GDM1 (cell line): Measurements from ENCODE around the gene TEAD2.

Experiments used
- DNase-seq: peaks from one replicate; lab custom pipeline; 2025; lab: John Stamatoyannopoulos, UW

Gene TEAD2

DNA sequence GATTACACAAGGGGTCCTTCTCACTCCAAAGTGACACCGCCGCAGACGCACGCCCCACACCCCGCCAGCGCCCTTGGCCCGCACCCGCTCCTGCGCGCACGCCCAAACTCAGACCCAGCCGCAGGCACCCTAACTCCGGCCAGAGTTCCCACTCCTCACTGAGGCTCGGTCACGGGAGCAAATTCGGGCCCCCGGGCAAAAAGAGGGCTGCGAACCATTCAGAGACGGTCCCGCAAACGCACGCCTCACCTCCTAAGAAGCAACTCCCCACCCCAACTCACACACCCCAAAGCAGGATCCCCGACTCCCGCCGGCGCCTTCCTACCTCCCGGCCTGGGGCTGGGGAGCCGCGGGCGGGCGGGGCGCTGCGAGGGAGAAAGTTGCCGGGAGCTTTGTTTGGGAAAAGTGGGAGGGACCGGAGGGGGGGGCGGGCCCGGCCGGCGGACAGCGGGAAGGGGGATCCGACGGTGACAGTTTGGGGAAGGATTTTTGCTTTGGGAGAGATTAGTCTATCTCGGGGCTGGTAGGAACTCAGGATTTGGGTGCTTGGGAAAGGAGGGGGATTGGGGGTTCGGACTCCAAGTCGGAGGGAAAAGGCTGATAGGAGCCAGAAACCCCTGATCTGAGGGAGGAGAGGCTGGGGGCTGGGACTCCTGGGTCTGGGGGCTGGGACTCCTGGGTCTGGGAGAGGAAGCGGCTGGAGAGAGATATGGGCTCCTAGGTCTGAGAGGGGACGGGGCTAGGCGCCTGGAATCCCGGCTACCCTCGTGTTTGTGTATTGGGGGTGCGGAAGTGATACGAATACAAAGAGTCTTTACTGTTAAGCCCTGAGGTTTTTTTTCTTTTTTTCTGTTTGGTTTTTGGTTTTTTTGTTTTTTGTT is at the start of gene TEAD2:
Gene TEAD2 (minus strand): TSS at position 369 of the 881 bp plus-strand sequence. CDS start 2,341 bp downstream, outside the sequence.
- DNase-seq, result no peak

DNA sequence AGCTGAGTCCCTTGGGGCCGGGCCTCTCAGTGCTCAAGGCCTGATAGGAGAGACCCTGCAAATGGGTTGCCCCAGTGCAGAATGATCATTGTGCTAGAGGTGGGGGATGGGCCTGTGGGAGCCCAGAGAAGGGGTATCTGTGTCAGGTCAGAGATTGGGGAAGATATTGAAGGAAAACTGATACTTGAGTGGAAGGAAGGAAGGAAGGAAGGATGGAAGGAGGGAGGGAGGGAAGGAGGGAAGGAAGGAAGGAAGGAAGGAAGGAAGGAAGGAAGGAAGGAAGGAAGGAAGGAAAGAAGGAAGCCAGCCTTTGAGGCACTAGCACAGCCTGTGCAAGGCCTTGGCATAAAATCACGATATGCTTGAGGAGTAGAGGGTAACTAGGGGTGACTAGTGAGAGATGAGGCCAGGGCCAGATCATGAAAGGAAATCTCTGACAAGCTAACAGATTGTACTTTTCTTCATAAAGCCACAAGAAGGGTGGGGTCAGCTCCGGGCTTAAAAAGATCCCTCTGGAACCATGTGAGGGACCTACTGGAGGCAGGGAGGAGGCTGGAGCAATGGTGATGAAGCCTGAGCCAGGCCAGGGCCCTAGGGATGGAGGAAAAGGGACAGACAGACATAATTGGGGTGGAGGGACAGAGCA is 49.6 kb upstream of the TEAD2 start:
- no peak for DNase-seq

DNA sequence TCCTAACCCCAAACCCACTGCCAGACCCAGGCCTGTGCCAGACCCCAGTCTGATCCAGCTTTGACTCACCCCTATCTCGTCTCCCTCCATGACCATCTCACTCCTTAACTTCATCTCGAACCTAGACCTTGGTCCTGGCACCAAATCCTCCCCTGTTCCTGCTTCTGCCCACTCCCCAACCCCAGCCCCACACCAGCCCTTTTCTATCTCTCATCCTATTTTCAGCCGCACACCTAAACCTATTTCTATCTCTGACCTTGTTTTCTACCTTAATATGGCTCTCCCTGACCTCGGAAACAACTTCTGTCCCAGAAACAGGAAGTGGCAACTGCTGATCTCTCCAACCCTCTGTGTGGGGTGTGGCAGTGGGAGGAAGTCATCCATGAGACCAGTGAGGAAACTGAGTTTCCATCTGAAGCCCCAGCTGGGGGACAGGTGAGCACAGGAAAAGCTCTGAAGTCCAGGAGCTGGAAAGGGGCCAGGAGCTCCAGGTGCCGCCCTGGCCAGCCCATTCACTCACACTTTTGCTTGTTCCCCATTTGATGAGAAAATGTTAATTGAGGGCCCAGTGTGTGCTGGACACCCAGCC is 47.3 kb upstream of the TEAD2 start:
- peak; percentile 15 for DNase-seq

DNA sequence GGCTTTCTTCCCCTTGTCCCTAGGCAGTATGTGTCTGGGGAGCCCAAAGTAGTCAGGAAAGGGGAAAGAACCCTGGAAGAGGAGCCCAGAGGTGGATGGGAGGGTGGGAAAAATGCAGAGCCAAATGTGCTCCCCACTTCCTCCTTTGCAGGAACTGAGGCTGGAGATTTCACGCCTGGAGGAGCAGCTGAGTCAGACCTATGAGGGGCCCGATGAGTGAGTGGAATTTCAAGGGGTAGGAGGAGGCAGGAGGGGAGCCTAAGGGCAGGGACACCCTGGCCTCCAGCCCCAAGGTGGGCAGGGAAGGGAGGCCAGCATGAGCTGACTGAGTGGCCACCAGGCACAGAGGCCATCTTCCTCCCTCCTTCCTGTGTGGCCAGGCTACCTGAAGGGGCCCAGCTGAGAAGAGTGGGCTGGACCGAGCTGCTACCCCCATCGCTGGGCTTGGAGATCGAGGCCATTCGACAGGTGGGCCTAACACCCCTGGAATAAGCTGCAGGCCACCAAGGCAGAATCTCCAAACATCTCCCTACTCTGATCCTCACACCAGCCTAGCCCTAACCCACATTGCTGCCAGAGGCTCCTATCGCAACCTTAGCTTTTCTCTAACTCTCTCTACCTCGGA is 46.7 kb upstream of the TEAD2 start:
- no peak for DNase-seq

DNA sequence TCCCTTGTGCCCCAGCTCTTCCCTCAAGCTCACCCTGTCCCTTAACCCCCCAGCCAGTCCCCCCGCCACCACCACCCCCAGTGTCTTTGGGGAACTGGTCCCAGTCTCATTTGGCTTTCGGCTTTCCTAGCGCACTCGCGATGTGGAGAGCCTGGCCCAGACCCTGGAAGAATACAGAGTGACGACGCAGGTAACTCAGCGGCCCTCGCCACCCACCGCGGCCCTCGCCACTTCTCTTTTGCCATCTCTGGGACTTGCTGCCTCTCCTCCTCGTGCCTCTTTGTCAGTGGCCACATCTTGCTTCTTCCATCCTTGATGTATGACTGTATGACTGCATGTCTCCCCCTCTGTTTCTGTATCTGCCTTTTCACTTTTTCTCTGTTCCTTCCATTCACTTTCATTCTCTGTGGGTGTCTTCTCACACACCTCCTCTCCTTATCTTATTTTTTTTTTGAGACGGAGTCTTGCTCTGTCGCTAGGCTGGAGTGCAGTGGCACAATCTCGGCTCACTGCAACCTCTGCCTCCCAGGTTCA is 45.3 kb upstream of the TEAD2 start:
- no peak for DNase-seq

DNA sequence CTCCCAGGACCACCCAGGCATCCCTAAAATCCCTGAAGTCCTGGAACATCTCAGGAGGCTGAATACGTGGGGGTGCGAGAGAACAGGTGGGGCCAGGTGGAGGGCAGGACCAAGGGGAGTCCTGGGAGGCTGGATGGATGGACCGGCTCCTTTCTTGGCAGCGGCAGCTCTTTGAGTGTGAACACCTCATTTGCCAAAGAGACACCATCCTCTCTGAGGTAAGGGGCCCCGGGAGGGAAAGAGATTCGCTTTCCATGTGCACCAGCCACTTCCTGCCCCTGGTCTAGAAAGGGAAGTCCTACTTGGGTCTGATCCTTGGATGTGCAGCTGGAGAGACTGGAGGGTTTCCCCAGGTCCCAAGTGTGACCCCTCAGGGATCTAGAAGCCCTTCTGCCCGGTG is 44.9 kb upstream of the TEAD2 start:
- no peak for DNase-seq

DNA sequence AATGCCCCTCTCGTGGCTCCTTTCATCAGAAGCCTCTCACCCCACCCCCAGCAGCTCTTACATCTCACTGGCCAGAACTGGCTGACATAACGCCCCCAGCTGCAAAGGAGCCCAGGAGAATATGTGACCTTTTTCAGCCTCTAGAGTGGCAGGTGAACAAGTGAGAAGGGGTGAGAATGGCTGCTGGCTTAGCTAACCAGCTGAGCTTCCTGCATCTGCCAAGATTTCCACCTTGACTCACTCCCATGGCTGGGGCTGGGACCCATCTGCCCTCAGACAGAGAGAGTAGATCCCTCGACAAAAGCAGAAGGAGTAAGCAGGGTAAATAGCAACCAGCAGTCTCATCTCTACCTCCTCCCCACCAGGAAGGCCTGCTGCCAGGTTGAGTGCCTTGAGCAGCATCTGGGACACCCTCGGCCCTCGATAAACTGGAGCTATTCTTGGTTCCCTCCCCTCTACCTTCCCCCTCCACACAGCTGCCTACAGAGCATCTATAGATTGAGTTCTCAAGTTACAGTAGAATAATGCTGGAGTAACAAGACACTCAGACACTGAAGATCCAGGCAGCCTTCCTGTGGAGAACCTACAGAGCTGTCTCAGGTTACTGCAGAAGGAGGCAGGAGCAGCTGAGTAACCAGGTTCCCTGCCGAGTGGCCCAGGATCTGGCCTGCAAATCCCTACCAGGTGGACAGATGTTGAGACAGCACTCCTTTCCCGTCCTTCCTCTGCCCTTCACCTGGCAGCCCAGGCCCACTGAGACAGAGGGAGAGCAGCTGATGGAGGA is 41.4 kb upstream of the TEAD2 start:
- no peak for DNase-seq

DNA sequence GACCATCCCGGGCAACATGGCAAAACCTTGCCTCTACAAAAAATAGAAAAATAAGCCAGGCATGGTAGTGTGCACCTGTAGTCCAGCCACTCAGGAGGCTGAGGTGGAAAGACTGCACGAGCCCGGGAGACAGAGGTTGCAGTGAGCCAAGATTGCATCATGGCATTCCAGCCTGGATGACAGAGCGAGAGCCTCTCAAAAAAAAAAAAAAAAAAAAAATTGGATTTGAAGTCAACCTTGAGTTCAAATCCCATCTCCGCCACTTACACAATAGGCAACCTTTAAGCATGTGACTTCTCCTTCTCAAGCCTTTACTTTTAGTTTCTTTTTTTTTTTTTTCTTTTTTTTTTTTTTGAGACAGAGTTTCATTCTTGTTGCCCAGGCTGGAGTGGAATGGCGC is 37.8 kb upstream of the TEAD2 start:
- no peak for DNase-seq

DNA sequence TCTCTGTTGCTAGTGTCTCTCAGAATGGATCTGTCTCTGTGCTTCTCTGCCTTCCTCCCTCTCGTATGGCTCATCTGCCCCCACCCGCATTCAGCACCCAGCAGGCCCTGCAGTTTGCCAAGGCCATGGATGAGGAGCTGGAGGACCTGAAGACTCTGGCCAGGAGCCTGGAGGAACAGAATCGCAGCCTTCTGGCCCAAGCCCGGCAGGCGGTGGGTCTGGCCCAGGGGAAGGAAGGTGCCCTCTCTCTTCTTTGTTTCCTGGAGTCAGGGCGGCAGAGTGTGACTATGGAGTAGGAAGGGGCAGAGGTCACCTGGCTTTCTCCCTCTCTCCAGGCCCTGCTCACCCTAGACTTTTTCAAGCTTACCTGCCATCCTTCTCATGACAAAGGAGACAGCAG is 36.7 kb upstream of the TEAD2 start:
- no peak for DNase-seq

DNA sequence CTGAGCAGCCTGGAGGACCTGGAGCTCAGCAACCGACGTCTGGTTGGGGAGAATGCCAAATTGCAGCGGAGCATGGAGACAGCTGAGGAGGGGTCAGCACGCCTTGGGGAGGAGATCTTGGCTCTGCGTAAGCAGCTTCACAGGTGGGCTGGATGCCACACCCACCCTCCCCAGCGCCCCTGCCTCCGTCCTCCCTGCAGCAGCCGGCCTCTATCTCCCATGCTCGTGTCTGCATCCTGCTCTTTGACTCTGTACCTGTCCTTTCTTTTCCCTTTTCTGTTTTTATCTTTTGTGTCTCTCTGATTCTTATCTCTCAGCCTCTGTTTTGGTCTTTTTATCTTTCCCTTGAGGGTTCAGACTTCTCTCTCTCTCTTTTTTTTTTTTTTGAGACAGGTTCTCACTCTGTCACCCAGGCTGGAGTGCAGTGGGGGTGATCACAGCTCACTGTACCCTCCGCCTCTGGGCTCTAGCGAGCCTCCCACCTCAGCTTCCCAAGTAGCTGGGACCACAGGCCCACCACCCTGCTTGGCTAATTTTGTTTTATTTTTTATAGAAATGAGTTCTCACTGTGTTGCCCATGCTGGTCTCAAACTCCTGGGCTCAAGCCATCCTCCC is 35.9 kb upstream of the TEAD2 start:
- no peak for DNase-seq

DNA sequence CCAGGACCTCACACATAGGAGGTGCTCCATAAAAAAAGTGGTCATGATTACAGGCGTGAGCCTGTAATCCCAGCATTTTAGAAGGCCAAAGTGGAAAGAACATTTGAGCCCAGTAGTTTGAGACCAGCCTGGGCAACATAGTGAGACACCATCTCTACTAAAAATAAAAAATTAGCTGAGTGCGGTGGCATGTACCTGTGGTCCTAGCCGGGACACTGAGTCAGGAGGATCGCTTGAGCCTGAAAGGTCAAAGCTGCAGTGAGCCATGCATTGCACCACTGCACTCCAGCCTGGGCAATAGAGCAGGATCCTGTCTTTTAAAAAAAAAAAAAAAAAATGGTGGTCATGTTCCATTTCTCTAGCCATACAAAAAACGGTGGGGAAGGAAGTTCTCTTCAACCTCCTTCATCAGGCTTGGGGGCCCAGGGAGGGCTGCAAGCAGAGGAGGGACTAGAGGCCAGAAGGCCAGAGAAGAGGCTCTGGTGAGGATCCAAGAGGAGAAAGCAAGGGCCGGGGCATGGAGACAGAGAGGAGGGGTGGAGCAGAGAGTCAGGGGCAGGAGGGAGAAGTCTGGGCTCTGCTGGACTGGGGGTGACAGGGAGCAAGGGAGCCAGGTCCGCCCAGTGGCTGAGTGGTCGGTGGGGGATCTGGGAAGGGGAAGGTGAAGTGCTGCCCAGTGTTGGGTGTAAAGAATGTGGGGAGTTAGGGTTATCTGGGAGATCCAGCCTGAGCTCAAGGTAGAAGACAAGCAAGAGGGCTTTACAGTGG is 34.7 kb upstream of the TEAD2 start:
- DNase-seq, result no peak

DNA sequence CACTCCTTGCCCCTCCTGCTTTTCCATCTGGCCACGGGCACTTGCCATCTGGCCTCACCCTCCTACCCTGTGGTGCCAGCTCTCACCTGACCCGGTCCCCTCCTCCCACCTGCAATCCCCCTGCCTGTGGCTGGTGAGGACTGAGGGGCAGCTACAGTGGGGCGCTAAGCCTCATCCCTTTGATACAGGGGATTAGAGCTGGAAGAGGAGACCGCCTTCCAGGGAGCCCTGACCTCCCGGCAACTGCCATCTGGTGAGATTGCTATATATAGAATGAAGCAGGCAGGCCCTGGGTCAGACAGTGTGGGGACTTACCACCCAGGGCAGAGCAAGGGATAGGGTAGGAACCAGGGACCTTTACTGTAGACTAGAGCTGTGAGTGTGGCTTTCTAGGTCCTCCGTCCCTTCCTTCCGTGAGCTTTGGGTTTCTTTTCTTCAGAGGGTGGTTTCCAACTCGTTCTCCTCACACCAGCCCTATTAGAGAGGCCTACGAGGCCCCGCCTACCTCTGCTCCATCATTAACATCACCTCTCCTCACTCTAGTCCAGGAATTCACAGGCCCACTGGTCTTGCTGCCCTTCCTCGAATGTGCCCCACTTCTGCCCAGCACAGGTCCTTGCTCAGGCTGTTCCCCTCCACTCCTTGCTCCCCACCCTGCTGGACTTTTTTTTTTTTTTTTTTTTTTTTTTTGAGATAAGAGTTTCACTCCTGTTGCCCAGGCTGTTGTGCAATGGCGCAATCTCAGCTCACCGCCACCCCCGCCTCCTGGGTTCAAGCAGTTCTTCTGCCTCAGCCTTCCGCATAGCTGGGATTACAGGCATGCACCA is 33.6 kb upstream of the TEAD2 start:
- no peak for DNase-seq

DNA sequence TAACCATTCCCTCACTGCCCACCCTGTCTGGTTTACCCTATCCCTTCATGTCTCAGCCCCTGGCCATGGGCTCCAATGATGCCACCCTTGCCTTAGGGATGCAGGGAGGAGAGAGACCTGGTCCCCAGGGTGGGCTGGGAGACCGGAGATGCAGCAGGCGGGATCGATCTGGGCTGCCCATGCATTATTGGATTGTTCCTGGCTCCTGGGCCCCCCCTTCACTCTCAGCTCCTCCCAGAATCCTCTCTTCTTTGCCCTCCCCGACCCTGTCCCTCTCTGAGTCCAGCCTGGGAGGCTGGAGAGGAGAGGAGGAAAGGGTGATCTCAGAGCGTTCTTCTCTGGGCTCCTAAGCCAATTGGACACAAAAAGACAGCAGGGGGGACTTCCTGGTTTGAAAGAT is 31.7 kb upstream of the TEAD2 start:
- no peak for DNase-seq

DNA sequence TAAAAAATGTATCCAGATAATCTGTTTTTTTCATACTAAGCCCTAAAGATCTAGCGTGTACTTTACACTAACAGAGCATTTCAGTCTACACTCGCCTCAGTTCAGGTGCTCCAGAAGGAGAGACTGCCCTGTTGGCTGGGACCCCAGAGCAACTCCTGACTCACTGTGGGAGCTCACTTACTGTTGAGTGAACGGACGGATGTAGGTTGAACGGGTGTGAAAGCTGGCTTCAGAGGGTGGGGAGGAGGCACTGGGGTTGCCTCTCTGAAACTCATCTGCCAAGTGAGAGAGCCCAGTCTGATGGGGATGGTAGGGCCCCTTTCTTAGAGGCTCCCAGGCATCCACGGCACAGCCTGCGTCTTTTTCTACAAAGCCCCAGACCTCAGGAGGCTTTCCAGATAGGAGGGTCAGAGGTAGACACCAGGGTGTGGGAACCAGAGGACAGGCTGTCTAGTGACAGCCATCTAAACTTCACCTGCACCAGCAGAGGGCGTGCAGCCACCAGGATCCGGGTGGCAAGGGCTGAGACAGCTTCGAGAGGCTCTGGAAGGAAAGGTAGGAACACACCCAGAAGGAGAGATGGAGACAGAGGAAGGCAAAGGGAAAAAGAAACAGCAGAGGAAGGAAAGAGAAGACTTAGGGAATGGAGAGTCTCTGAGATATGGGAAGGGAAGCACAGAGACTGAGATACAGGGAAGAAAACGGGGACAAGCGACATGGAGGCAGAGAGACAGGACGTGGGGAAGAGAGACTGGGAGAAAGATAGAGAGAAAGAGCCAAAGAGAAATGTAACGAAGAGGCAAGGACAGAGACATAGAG is 29.6 kb upstream of the TEAD2 start:
- peak; percentile 73 for DNase-seq

DNA sequence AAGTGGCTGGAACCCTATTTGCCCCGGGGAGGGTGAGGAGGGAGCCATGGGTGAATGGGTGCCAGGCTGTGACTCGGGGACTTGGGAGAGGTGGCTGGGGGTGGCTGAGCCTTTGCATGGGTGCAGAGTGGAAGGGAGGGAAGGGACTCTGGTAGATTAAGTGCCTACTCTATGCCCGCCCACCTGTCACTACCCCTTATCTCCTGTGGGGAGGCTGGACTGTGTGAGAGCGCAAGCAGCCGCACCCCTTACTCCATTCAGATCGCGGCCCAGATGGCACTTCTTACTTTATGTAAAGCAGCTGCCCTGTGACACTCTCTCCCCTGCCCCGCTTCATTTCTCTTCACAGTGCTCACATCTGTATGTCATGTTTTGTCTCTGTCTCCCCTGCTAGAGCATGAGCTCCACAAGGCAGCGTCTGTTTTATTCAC is 28.7 kb upstream of the TEAD2 start:
- DNase-seq, result no peak

DNA sequence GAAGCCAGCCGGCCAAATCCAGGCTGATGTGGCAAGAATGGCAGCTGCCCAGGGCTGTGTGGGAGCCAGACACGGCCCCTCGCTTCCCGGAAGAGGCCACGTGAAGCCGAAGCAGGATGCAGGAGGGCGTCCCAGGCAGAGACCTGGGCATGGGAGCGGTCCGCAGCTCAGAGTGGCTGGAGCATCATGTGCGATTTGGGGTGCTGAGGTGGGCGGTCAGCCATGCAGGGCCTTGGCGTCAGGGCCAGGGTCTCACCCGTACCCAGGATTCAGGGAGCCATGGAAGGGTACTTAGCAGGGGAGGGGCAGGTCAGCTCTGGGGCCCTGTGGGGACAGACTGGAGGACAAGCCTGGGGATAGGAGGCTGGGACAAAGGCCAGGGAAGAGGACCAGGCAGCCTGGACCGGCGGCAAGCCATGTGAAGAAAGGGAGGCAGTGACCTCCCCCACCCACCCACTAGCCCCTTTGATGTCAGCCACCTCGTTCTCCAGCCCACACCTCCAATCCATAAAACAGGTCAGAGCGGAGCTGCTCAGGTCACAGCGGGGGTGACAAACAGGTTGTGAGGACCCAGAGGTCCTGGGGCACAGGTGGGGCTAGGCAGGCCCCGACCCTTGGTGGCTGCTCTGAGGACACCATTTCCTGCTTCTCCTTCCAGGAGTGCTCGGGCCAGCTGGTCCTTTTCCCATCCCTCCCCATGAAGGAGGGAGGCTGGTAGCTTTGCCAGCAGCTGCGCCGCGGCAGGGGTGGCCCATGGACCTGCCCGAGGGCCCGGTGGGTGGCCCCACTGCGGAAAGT is 28.1 kb upstream of the TEAD2 start:
- DNase-seq, result no peak

DNA sequence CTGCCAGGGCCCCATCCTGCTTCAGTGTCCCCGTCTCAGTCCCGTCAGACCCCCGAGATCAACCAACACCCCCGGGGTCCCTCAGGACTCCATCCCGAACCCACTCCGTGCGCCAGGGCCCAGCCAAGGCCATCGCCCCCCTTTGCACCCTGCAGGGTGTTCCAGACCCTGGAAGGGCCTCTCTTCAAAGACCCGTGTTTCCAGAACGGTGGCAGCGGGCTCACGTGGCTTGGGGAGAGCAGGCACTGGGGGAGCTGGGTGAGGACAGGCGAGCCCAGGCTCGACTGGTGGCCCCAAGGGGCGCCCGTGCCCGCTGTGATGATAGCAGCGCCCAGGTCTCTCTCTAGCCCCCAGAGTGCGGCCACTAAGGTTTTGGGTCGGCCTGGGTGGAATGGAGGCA is 27.2 kb upstream of the TEAD2 start:
- no peak for DNase-seq

DNA sequence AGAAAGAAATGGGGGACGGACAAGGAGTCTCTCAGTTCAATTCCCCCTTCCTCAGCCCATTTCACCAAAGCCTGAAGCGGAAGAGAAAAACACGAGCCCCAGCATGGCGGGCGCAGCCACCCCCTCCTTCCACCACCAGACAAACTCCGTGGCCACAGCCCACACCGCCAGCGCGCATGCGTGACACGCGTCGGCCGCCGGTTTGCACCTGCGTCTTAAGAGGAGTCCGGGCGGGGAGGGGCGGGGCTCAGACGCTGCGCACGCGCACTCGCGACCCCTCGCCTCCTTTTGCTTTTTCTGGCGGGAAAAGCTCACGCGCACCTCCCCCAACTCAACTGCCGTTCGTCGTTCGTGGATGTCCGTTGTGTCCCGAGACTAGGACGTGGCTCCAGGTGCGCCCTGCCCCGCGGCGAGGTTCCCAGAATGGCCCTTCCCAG is 25.7 kb upstream of the TEAD2 start, which contains the start of gene KASH5:
Gene KASH5 (plus strand): TSS at position 314 of the 437 bp plus-strand sequence. CDS start 2,635 bp downstream, outside the sequence.
- no peak for DNase-seq
